ENCODE data around the gene ATXN7L1. TPM values are rescaled to one million over a fixed set of nuclear protein-coding genes. Genes with fewer than 3 reads are reported as not detected.

ATXN7L1 gene
- total and polyA plus RNA-seq, 9 donors = 5.0 to 17.6 (median 11.4) TPM

DNA sequence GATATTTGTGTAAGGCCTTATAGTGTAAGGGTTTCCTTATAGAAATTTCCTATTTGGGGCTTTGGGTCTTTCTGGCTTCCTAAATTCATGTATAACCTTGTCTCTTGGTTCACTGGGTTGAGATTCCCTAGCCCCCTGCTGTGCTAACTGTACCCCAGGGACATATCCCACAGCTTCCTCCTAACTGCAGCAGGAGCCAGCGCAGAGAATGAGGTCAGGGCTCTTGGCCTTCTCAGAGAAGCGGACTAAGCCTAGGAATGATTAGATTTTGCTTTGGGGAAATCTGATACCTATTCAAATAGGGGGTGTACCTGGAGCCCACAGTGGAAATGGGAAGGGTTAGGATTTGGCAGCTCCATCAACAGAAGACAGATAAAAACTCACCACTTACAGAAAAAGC, 157.0 kb downstream of the ATXN7L1 start:
- Histone ChIP-seq H3K4me1 (ENCODE audit: insufficient read depth) (peaks cover 3% of the 10 kb centered on the region), H3K9me3 (no peaks in the 10 kb centered on the region), H3K36me3 (no peaks in the 10 kb centered on the region), H3K27ac (no peak overlapping the region), H3K4me3 (no peak overlapping the region), H3K27me3 (no peaks in the 10 kb centered on the region)
- DNase-seq = no peak
- TF ChIP-seq EP300 (IDR thresholded peaks at IDR 0.05) (no peak), POLR2A (IDR thresholded peaks at IDR 0.05) (no peak)
- TF ChIP-seq, protein P1, sequence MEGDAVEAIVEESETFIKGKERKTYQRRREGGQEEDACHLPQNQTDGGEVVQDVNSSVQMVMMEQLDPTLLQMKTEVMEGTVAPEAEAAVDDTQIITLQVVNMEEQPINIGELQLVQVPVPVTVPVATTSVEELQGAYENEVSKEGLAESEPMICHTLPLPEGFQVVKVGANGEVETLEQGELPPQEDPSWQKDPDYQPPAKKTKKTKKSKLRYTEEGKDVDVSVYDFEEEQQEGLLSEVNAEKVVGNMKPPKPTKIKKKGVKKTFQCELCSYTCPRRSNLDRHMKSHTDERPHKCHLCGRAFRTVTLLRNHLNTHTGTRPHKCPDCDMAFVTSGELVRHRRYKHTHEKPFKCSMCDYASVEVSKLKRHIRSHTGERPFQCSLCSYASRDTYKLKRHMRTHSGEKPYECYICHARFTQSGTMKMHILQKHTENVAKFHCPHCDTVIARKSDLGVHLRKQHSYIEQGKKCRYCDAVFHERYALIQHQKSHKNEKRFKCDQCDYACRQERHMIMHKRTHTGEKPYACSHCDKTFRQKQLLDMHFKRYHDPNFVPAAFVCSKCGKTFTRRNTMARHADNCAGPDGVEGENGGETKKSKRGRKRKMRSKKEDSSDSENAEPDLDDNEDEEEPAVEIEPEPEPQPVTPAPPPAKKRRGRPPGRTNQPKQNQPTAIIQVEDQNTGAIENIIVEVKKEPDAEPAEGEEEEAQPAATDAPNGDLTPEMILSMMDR (IDR thresholded peaks at IDR 0.05) = no peak
- 54 to 78% (median 69%) methylated on average over 2 of the region's 2 CpGs for WGBS, 3 donors
- intact Hi-C loops (cut with DNase I) = no loop called here

DNA sequence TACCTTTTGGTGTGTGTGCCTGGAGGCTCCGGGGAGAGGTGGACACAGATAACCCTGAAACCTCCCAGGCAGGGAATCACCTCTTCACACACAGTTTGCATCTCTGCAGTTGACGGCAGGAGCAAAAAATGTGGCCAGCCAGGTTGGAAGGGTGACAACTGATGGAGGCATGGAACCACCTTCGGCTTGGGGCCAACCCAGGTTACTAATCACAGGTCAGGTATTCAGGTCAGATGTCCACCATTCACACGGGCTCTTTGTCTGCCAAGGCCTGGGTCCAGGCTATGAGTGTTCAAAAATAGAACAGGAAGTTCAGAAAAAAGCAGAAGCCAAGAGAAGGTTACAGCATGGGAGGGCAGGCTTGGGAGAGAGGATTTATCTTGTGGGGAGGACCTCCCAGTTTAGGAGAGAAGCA, 157.9 kb downstream of the ATXN7L1 start:
- DNase-seq = no peak
- no peaks in the 10 kb centered on the region for H3K27me3 ChIP-seq
- H3K36me3 ChIP-seq = no peaks in the 10 kb centered on the region
- no peak overlapping the region for H3K27ac ChIP-seq
- H3K4me1 ChIP-seq (ENCODE audit: insufficient read depth) = peaks cover 2% of the 10 kb centered on the region
- 55 to 63% (median 59%) methylated on average over 4 of the region's 4 CpGs for WGBS, 3 donors
- no peak for TF ChIP-seq POLR2A (IDR thresholded peaks at IDR 0.05)
- intact Hi-C loops (cut with DNase I) = no loop called here
- no peak overlapping the region for H3K4me3 ChIP-seq
- H3K9me3 ChIP-seq = no peaks in the 10 kb centered on the region

DNA sequence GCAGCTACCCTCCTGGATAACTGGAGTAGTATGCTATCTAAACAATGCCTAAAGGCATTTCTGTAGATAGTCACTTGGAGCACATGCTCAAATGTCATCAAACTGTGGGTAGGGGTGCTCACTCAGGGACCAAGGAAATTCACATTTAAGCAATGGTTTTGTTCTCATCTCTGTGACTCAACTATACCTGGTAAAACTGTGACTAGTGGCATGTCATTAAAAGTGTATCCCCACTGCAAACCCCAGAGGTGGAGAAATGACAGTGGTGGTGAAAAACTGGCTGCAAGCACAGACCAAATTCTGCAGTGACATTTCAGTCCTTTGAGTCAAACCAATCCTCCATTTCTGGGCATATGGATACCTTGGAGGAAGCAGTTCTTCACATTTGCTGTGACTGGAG, 160.9 kb downstream of the ATXN7L1 start:
- Histone ChIP-seq H3K36me3 (no peaks in the 10 kb centered on the region), H3K4me3 (no peak overlapping the region), H3K9me3 (no peaks in the 10 kb centered on the region), H3K27ac (no peak overlapping the region), H3K27me3 (no peaks in the 10 kb centered on the region), H3K4me1 (ENCODE audit: insufficient read depth) (no peaks in the 10 kb centered on the region)
- intact Hi-C loops (cut with DNase I) = no loop called here
- DNase-seq = no peak
- TF ChIP-seq EP300 (IDR thresholded peaks at IDR 0.05) (no peak), POLR2A (IDR thresholded peaks at IDR 0.05) (no peak)
- TF ChIP-seq, protein P1 (IDR thresholded peaks at IDR 0.05) = no peak

DNA sequence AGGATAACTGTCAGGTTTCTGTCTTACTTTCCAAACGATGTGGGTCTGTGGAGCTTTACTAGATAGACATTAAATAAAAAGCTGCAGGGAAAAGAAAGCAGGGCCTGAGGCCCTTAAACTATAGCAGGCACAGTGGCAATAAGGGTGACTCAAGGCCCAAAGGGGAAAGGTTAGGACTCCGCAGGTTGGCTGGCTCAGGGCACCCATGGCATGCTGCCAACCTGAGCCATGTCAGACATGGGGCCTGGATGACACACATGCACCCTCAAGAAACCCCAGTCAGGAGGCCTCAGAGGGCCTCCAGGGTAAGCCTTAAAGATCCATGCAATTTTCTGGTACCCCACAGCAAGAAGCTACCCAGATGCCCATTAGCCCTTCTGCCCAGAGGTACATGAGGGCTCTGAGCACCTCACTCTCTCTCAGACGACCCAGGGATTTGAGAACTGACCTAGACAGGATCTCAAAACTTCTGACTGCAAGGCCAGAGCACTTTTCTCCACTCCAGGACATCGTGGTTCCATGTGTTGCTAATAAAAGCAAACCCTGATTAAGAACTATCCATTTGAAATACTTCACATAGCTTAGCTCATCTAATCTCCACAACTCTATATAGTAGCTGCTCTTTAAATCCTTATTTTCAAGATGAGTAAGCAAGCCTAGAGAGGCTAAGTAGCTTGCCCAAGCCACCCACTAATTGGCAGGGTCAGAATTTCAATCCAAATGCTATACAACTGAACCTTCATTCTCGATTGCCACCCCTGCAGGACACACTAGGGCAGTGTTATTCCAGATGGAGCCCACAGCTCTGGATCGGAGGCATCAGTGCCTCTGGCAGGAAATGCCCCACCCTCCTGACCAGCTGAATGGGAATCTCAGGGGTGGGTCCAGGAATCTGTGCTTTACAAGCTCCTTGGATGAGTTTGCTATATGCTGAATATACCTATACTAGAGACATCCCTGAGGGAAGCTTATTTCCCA, 162.6 kb downstream of the ATXN7L1 start:
- no peak for DNase-seq
- Histone ChIP-seq H3K9me3 (no peaks in the 10 kb centered on the region), H3K36me3 (no peaks in the 10 kb centered on the region), H3K27ac (no peak overlapping the region), H3K4me1 (ENCODE audit: insufficient read depth) (no peaks in the 10 kb centered on the region), H3K4me3 (no peak overlapping the region), H3K27me3 (no peaks in the 10 kb centered on the region)
- intact Hi-C loops (cut with DNase I) = no loop called here
- TF ChIP-seq, protein P1 (IDR thresholded peaks at IDR 0.05) = no peak
- no peak for TF ChIP-seq POLR2A (IDR thresholded peaks at IDR 0.05)
- TF ChIP-seq EP300 (IDR thresholded peaks at IDR 0.05) = no peak
- 43 to 76% (median 63%) methylated on average over 6 of the region's 6 CpGs for WGBS, 3 donors

DNA sequence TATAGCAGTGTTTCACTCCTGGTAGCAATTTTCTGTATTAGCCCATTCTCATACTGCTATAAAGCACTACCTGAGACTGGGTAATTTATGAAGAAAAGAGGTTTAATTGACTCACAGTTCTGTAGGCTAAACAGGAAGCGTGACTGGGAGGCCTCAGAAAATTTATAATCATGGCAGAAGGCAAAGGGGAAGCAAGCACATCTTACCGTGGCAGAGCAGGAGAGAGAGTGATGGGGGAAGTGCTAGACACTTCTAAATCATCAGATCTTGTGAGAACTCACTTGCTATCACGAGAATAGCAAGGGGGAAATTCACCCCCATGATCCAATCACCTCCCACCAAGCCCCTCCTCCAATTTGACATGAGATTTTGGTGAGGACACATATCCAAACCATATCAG, 163.5 kb downstream of the ATXN7L1 start:
- Histone ChIP-seq H3K27ac (no peak overlapping the region), H3K36me3 (no peaks in the 10 kb centered on the region), H3K27me3 (no peaks in the 10 kb centered on the region), H3K4me3 (no peak overlapping the region), H3K9me3 (no peaks in the 10 kb centered on the region), H3K4me1 (ENCODE audit: insufficient read depth) (peaks cover 1% of the 10 kb centered on the region)
- DNase-seq = no peak
- TF ChIP-seq, protein P1 (IDR thresholded peaks at IDR 0.05) = no peak
- TF ChIP-seq POLR2A (IDR thresholded peaks at IDR 0.05) (no peak), EP300 (IDR thresholded peaks at IDR 0.05) (no peak)
- intact Hi-C loops (cut with DNase I) = no loop called here
- WGBS, 3 donors = 82 to 92% (median 89%) methylated on average over 3 of the region's 3 CpGs
